Measurements from ENCODE around the gene ZNF273. TPM values are rescaled to one million over a fixed set of nuclear protein-coding genes. Genes with fewer than 3 reads are reported as not detected.
A peak's percentile ranks its signal among the peaks of the same experiment; 100 is the strongest.
"Not testable (repeated sequence)": the region's sequence is repeated elsewhere in the genome, so short reads cannot be mapped to it uniquely, and the experiment has no call there.

ZNF273 gene
- 10 to 100 TPM in 2 of 3 donors, 1 to 10 TPM in 1; 9.4 to 10.6 (median 10.5) TPM for polyA plus RNA-seq (ENCODE audit: insufficient read length in 3 of 3)

- DNase-seq (ENCODE audit: low read depth in 3 of 3, low spot score in 2 of 3) = peak; percentile 64 to 84 (median 67)
Observed at GRCh38 chr7:64902806-64903721, at the start of gene ZNF273. ZNF273 (plus strand) TSS chr7:64903273; CDS start chr7:64903318, 45 bp downstream.

DNA sequence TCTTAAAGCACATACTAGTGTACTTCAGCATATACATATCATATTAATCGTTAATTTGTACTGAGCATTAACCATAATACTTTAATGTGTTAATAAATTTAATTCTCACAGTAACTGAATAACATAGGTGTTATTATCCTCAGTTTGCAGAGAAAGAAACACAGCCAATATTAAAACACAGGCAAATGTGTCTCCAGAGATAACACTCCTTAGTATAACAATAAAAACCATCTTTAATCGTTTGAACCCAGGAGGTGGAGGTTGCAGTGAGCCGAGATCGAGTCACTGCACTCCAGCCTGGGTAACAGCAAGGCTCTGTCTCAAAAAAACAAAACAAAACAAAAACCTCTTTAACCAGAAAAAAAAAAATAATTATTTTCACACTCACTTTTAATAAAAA is 49.4 kb upstream of the ZNF273 start:
- no peak for DNase-seq (ENCODE audit: low read depth in 3 of 3, low spot score in 2 of 3)

DNA sequence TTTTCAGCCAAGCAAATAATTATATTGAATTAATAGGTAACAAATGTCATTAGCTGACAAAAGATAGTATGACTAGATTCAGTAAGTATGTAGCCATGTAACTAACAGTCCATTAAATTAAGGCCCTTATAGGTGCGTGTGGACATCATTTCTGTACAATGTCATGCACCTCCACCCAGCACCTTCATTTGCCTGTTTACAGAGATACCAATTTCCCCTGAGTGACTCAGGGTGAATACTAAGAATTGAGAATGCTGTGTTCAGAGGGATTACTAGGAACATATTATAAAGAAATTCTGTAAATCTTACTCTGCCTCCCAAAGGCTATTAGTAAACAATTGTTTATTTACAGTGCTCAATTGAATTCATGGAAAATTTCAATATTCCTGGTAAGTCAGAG is 48.1 kb upstream of the ZNF273 start:
- no peak for DNase-seq (ENCODE audit: low read depth in 3 of 3, low spot score in 2 of 3)

DNA sequence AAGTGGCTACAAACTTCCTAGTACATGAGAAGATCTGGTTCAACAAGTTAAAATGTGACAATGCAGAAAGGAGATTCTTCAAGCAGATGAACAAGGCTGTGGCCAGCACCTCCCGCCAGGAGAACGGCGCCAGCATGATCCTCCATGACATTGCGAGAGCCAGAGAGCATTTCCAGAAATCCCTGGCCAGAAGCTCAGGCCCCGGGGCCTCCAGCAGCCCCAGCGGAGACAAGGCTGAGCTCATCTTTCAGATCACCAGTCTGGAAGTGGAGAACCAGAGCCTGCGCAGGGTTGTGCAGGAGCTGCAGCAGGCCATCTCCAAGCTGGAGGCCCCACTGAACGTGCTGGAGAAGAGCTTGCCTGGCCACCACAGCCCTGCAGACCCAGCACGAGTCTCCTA is 40.1 kb upstream of the ZNF273 start:
- DNase-seq (ENCODE audit: low read depth in 3 of 3, low spot score in 2 of 3) = no peak

- not testable (repeated sequence) for DNase-seq (ENCODE audit: low read depth in 3 of 3, low spot score in 2 of 3)
Observed at GRCh38 chr7:64863530-64863929, 39.5 kb upstream of the ZNF273 start.

- no peak for DNase-seq (ENCODE audit: low read depth in 3 of 3, low spot score in 2 of 3)
Observed at GRCh38 chr7:64863969-64864368, 39.1 kb upstream of the ZNF273 start.

DNA sequence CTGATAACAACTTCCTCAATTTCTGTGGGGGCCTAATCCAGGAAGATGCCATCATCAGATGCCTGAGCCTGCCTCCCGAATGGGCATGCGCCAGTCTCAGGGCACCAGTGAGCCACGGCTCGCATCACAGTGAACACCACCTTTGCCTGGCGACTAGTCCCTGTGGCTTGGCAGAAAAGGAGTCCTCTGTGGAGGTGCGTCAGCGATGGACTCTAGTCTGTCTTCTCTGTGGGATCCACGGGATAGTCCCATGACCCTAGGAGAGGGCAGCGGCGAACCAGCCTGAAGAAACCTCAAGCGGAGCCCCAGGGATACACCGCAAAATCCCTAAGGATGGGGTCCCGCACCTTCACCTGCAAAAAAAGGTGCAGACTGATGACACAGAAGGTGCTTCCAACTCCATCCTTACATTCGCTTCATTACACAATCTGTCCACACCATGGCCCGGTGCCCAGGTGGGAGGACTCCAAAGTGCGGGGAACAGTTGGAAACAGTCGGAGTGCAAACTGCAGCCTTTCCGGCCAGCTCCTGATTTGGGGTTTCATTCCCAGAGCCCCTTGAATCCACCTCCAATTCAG is 35.1 kb upstream of the ZNF273 start:
- no peak for DNase-seq (ENCODE audit: low read depth in 3 of 3, low spot score in 2 of 3)

DNA sequence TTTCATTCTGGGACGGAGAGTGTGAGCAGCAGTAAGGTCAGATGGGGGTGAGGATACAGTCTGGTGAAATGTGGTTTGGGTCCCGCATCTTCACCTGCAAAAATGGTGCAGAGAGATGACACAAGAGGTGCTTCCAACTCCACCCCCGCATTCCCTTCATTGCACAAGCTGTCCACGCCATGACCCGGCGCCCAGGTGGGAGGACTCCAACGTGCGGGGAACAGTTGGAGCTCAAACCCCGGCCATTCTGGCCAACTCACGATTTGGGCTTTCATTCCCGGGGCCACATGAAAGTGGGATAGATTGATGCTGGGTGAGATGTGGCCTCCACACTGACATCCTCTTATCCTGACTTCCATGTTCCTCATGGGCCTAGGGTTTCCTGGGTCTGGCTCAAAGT is 34.6 kb upstream of the ZNF273 start:
- DNase-seq (ENCODE audit: low read depth in 3 of 3, low spot score in 2 of 3) = no peak

- DNase-seq (ENCODE audit: low read depth in 3 of 3, low spot score in 2 of 3) = no peak
Observed at GRCh38 chr7:64869121-64869725, 33.9 kb upstream of the ZNF273 start.

DNA sequence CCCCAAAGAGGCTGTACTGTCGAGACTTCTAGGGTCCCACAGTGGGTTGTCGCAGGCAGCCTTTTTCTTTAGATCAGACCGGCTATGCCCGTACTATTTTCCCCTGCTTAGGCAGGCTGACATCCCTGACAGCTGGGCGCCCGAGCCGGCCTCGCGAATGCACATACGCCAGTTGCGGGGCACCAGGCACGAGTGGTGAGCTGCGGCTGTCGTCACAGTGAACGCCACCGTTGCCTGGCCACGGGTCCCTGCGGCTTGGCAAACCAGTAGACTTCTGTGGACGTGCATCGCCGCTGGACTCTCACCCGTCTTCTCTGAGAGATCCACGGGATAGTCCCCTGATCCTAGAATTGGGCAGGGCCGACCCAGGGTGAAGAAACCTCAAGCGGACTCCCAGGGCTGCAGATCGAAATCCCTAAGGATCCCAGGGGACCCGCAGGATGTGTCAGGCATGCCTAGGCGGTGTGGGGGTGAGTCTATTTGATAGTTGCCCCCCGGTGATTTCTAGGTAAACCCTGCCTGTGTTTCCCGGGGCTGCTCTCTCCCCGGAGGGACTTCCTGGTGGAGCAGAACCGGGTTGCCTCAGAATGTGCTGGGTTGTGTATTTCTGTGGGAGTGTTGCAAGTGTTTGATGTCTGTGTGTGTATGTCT is 33.0 kb upstream of the ZNF273 start:
- DNase-seq (ENCODE audit: low read depth in 3 of 3, low spot score in 2 of 3) = no peak

GRCh38 chr7:64870656-64871055 is 32.4 kb upstream of the ZNF273 start:
- DNase-seq (ENCODE audit: low read depth in 3 of 3, low spot score in 2 of 3) = no peak

DNA sequence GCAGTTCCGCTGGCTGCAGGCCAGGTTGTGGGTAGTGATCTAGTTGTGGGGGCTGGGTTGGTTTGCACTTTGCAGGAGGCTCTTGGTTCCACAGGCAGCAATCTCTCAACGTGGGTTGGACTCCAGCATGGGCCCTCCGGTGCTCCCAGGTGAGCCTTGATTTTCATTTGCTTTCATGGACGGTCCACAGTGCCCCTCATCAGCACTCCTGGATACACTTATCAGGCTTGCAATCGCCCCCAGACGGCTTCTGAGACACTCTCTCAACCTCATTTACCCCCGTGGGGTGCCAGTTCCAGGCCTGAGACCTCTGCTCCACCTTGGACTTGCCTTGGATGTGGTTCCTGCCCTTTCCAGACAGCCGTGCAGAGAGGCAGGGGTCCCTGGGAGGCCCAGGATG is 31.3 kb upstream of the ZNF273 start:
- no peak for DNase-seq (ENCODE audit: low read depth in 3 of 3, low spot score in 2 of 3)

DNA sequence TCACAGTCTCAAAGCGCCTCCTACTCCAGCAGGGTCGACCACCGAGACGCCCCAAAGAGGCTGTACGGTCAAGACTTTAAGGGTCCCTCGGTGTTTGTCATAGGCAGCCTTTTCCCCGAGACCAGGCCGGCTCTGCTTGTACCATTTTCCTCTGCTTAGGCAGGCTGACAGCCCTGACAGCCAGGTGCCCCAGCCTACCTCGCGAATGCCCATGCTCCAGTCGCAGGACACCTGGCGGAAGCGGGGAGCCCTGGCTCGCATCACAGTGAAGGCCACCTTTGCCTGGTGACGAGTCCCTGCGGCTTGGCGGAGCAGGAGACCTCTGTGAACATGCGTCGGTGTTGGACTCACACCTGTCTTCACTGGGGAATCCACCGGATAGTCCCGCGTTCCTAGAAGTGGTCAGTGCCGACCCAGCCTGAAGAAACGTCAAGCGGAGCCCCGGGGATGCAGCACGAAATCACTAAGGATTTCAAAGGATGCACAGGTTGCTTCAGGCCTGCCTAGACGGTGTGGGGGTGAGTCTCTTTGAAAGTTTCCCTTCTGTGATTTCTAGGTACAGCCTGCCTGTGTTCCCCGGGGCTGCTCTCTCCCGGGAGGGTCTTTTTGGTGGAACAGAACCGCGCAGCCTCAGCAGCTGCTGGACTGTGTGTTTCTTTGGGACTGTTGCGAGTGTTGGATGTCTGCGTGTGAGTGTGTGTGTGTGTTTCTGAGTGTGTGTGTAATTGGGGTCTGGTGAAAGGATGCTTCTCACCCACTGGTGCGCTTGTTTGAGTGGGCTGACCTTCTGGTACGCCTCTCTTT is 30.5 kb upstream of the ZNF273 start:
- DNase-seq (ENCODE audit: low read depth in 3 of 3, low spot score in 2 of 3) = no peak

DNA sequence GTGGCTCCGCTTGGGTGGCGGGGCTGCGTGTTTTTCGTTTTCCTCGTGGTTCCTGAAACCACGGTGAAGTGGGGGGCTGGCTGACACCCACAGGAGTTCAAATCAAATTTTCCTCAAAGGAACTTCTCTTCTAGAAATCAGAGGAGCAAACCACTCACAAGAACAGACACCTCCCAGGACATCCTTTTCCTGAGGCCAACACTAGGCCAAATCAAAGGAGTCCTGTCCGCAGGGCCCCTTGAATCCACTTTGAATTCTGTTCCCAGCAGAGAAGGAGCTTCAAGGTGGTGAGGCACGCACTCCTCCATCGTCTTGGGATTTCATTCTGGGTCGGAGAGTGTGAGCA is 29.9 kb upstream of the ZNF273 start:
- no peak for DNase-seq (ENCODE audit: low read depth in 3 of 3, low spot score in 2 of 3)

- DNase-seq (ENCODE audit: low read depth in 3 of 3, low spot score in 2 of 3) = no peak
Observed at GRCh38 chr7:64873517-64873916, 29.6 kb upstream of the ZNF273 start.

GRCh38 chr7:64874114-64874513 is 29.0 kb upstream of the ZNF273 start:
- DNase-seq (ENCODE audit: low read depth in 3 of 3, low spot score in 2 of 3) = no peak

DNA sequence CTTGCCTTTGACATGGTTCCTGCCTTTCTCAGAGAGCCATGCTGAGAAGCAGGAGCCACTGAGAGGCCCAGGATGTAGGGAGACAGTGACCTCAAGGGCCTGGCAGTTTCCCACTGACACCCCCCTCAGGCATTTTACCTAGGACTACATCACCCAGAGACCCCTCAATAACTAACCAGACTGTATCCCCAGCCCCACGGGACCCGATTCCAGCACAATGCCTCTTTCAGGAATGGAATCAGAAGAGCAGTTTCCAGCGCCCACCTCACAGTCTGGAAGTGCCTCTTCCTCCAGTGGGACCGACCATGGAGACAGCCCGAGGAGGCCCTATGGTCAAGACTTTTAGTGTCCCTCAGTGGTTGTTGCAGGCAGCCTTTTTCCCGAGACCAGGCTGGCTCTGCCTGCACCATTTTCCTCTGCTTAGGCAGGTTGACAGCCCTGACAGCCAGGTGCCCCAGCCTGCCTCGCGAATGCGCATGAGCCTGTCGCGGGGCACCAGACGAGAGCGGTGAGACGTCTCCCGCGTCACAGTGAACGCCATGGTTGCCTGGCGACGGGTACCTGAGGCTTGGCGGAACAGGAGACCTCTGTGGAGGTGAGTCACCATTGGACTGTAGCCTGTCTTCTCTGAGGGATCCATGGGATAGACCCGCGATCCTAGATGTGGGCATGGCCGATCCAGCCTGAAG is 28.4 kb upstream of the ZNF273 start:
- DNase-seq (ENCODE audit: low read depth in 3 of 3, low spot score in 2 of 3) = no peak

DNA sequence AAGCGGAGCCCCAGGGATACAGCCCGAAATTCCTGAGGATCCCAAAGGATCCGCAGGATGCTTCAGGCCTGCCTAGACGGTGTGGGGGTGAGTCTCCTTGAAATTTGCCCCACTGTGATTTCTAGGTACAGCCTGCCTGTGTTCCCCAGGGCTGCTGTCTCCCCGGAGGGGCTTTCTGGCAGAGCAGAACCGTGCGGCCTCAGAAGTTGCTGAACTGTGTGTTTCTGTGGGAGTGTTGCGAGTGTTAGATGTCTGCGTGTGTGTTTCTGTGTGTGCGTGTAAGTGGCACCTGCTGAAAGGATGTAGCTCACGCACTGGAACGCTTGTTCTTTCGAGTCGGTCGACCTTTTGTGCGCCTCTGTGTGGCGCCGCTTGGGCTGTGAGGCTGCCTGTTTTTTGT is 27.8 kb upstream of the ZNF273 start:
- no peak for DNase-seq (ENCODE audit: low read depth in 3 of 3, low spot score in 2 of 3)

GRCh38 chr7:64875658-64876406 is 27.2 kb upstream of the ZNF273 start:
- DNase-seq (ENCODE audit: low read depth in 3 of 3, low spot score in 2 of 3) = no peak
